OCI-LY7 (cell line): ENCODE data around the gene ARHGAP42.

Source experiments
- CTCF ChIP-seq: fragments of 200-600 bp; sonication (generic); conservative IDR thresholded peaks from 2 replicates; pipeline ENCODE4 v1.5.1; 2014; ENCODE audit warnings: mild to moderate bottlenecking, antibody characterized with exemption, low read length, moderate library complexity, mixed read lengths
- EZH2phosphoT487 ChIP-seq: fragments of 200-600 bp; sonication (generic); IDR thresholded peaks from 2 replicates; pipeline ENCODE4 v1.6.1; 2018; ENCODE audit warnings: low read depth, borderline replicate concordance, mild to moderate bottlenecking, mixed run types, antibody characterized with exemption, low read length, moderate library complexity, mixed read lengths

DNA sequence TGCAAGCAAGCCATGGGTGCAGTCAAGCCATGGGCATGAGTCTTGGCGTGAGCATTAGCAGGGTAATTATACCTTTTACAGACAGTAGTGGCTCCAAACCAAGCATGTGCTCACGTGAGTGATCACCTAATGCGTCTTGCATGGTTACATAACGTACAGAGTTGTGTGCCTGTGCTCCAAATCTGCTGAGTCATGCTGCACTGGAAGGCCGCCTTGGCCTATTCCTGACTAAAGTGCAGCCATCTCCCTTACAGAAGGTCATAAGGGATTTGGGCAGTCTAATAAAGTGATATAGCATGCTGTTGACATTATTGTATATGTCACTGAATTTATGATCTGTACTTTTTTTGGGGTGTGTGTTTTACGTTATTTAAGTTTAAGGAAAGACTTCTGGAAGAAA is 102.4 kb downstream of the ARHGAP42 start:
- TF ChIP-seq CTCF (no peak), EZH2phosphoT487 (no peak)
